Activated B cell treated with CpG ODN at 0.5 μM for 24 hours (primary cell): Measurements from ENCODE around the gene DIS3L2. TPM values are rescaled to one million over a fixed set of nuclear protein-coding genes. Genes with fewer than 3 reads are reported as not detected.
"Not testable (repeated sequence)": the region's sequence is repeated elsewhere in the genome, so short reads cannot be mapped to it uniquely, and the experiment has no call there.

ENCODE experiments used
- ATAC-seq: fragments of 200-7000 bp; cut with Tn5 transposase; one replicate; pipeline ENCODE4 v1.10.0; 2021; ENCODE audit warnings: low read depth, mild to moderate bottlenecking, moderate library complexity
- CTCF ChIA-PET: fragments of 350-600 bp; sonication (Branson Sonifier 250); formaldehyde crosslinking; loops from one replicate; lab custom pipeline; 2021; ENCODE audit warnings: antibody characterized with exemption; lab: Charles Lee
- POLR2A ChIA-PET: fragments of 350-600 bp; sonication (Branson Sonifier 250); formaldehyde crosslinking; loops from one replicate; lab custom pipeline; 2021; ENCODE audit warnings: antibody characterized with exemption; lab: Charles Lee
- DNase-seq: peaks from one replicate; pipeline ENCODE4 v3.0.0; 2022
- H3K27ac Mint-ChIP-seq: one replicate; pipeline ENCODE4 v1.8.0; 2020; ENCODE audit warnings: mixed read lengths
- H3K27me3 Mint-ChIP-seq: one replicate; pipeline ENCODE4 v1.8.0; 2021; ENCODE audit warnings: mixed read lengths
- H3K36me3 Mint-ChIP-seq: one replicate; pipeline ENCODE4 v1.8.0; 2021; ENCODE audit warnings: low read depth, mixed read lengths
- H3K4me1 Mint-ChIP-seq: one replicate; pipeline ENCODE4 v1.8.0; 2021; ENCODE audit warnings: mixed read lengths
- H3K4me3 Mint-ChIP-seq: one replicate; pipeline ENCODE4 v1.8.0; 2020; ENCODE audit warnings: mild to moderate bottlenecking, mixed read lengths
- H3K9me3 Mint-ChIP-seq: one replicate; pipeline ENCODE4 v1.8.0; 2020; ENCODE audit warnings: mixed read lengths
- intact Hi-C: fragments of 100-400 bp; cut with micrococcal nuclease; formaldehyde crosslinking; loops from one replicate; pipeline ENCODE4 v1.15.1; 2024
- total RNA-seq: library from RNA; stranded (reverse); gene quantifications from 2 replicates; pipeline ENCODE4 v1.2.3, GENCODE V29; 2022
- TF ChIP-seq, protein P1 (sequence below): fragments of 200-600 bp; IDR thresholded peaks from one replicate; pipeline ENCODE4 v1.8.0; 2022; ENCODE audit warnings: antibody characterized with exemption, mild to moderate bottlenecking

DIS3L2 gene
- total RNA-seq, 1 donor from 2014 or later: 65.9 TPM

DNA sequence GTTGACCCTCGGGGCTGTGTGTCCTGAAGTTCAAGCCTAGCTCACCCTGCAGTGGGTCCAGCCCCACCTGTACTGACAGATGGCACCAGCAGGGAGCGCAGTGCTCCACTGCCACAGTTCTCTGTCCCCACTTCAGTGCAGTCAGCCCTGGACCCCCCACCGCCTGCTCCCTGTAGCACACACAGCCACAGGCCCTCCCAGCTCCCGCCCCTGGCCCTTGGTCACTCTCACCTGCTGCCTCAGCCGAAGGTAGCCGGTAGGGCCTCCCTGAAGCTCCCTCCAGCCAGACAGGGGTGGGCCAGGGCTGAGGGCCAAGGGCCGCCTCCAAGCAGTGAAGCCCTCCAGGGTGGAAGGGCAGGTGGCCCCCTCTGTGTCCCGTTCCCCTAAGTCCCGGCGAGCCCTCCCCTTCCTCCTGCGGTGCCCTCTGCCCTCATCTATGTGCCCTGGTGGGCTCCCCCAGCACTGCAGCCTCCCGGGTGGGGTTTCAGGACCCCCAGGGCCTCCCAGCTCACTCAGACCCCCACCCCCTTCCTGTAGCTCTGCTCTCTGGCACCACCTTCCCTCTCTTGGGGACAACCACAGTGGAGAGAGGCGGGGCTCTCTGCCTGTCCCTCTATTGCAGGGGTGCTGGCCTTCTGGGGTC is 406.2 kb downstream of the DIS3L2 start:
- Mint-ChIP-seq H3K27ac (no peak overlapping the region), H3K36me3 (no peaks in the 10 kb centered on the region), H3K27me3 (no peaks in the 10 kb centered on the region), H3K4me3 (no peak overlapping the region), H3K9me3 (no peaks in the 10 kb centered on the region), H3K4me1 (peaks cover 16% of the 10 kb centered on the region)
- ATAC-seq (no peak), DNase-seq (no peak)
- ChIA-PET CTCF (no interaction called here), POLR2A (no interaction called here)
- intact Hi-C loops: no loop called here
- TF ChIP-seq, protein P1, sequence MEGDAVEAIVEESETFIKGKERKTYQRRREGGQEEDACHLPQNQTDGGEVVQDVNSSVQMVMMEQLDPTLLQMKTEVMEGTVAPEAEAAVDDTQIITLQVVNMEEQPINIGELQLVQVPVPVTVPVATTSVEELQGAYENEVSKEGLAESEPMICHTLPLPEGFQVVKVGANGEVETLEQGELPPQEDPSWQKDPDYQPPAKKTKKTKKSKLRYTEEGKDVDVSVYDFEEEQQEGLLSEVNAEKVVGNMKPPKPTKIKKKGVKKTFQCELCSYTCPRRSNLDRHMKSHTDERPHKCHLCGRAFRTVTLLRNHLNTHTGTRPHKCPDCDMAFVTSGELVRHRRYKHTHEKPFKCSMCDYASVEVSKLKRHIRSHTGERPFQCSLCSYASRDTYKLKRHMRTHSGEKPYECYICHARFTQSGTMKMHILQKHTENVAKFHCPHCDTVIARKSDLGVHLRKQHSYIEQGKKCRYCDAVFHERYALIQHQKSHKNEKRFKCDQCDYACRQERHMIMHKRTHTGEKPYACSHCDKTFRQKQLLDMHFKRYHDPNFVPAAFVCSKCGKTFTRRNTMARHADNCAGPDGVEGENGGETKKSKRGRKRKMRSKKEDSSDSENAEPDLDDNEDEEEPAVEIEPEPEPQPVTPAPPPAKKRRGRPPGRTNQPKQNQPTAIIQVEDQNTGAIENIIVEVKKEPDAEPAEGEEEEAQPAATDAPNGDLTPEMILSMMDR: no peak

DNA sequence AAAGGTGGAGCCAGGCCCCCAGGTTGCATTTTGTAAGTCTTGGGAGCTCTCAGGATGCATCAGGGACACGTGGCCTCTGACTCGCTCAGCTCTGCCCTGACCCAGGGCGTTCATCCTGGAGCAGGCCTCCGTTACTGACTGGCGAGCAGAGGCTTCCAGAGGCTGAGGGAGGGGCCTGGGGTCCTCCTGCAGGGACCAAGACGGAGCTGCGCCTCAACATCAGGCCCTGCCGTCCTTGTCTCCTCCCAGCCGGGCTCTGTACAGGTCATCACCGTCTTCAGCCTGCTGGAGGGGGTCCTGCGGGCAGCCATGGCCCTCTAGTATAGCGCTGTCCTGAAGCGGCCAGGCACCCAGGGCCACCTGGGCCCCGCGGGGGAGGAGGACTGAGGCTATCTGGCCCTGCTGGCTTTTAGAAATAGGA is 406.8 kb downstream of the DIS3L2 start:
- ChIA-PET POLR2A (no interaction called here), CTCF (no interaction called here)
- Mint-ChIP-seq H3K27ac (no peak overlapping the region), H3K9me3 (no peaks in the 10 kb centered on the region), H3K4me3 (no peak overlapping the region), H3K27me3 (no peaks in the 10 kb centered on the region), H3K4me1 (peaks cover 16% of the 10 kb centered on the region), H3K36me3 (no peaks in the 10 kb centered on the region)
- no peak for DNase-seq
- TF ChIP-seq, protein P1: no peak
- intact Hi-C loops: no loop called here
- ATAC-seq: no peak

GRCh38 chr2:232369126-232369951 is 407.8 kb downstream of the DIS3L2 start:
- ChIA-PET CTCF (no interaction called here), POLR2A (no interaction called here)
- intact Hi-C loops: no loop called here
- no peak overlapping the region for H3K4me3 Mint-ChIP-seq
- H3K27ac Mint-ChIP-seq: no peak overlapping the region
- TF ChIP-seq, protein P1: no peak
- H3K36me3 Mint-ChIP-seq: no peaks in the 10 kb centered on the region
- H3K4me1 Mint-ChIP-seq: peaks cover 5% of the 10 kb centered on the region
- no peaks in the 10 kb centered on the region for H3K27me3 Mint-ChIP-seq
- ATAC-seq (no peak), DNase-seq (no peak)
- H3K9me3 Mint-ChIP-seq: no peaks in the 10 kb centered on the region

GRCh38 chr2:232370007-232370406 is 408.5 kb downstream of the DIS3L2 start:
- POLR2A ChIA-PET: not testable (repeated sequence)

DNA sequence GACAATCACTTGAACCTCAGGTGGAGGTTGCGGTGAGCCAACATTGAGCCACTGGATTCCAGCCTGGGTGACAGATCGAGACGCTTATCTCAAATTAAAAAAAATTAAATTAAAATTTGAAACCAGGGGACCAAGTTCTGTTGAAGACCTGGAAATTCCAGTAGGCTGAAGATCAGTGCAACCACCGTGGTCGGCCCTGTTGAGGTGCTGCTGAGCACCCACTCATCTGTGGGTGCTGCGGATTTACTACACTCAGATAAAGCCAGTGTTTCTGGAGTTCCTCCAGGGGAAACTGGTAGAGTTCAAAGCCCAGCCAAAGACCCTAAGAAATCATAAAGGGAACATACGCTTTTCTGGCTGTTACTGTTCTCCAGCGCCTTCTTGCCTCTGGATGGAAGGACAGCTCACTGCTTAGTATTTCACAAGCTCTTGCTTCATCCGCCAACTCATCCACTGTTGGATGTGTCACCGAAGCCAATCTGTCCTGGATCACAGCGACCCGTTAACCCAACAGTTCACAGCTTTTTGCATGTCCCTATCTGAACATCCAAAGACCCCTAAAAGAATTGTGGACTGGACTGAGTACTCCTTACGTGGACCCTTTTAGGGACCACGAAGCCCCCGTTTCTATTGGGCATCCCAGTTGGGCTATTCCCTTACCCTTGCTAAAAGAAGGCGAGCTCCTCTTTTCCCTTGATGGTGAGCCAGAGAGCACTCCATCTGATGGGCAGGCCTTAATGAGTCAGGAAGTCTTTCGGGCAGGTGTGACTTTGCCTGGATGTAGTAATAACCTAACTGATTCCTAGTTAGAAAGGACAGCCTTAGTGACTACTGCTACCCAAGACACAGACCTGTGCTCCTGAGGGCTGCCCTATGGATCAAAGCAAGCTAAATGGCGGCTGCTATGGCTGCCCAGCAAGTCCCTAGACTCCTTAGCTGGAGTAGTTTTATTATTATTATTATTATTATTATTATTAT is 411.0 kb downstream of the DIS3L2 start:
- ChIA-PET POLR2A (no interaction called here), CTCF (no interaction called here)
- Mint-ChIP-seq H3K27ac (no peak overlapping the region), H3K4me3 (no peak overlapping the region), H3K27me3 (no peaks in the 10 kb centered on the region), H3K4me1 (peaks cover 4% of the 10 kb centered on the region), H3K36me3 (no peaks in the 10 kb centered on the region), H3K9me3 (no peaks in the 10 kb centered on the region)
- TF ChIP-seq, protein P1: no peak
- DNase-seq (no peak), ATAC-seq (no peak)
- intact Hi-C loops: no loop called here

More at GRCh38 chr2:232370007-232370406, 408.5 kb downstream of the DIS3L2 start:
- H3K36me3 Mint-ChIP-seq, ATAC-seq, H3K27ac Mint-ChIP-seq, H3K9me3 Mint-ChIP-seq, CTCF ChIA-PET, H3K27me3 Mint-ChIP-seq, H3K4me3 Mint-ChIP-seq, DNase-seq, H3K4me1 Mint-ChIP-seq, intact Hi-C loops: not testable (repeated sequence)
